Measurements from ENCODE around the gene LMX1A. TPM values are rescaled to one million over a fixed set of nuclear protein-coding genes. Genes with fewer than 3 reads are reported as not detected.

The LMX1A gene
- total and polyA plus RNA-seq, 9 of the 15 experiments (the other 6 are each of a cell fraction or from before 2014, with no cell fraction given): not detected

DNA sequence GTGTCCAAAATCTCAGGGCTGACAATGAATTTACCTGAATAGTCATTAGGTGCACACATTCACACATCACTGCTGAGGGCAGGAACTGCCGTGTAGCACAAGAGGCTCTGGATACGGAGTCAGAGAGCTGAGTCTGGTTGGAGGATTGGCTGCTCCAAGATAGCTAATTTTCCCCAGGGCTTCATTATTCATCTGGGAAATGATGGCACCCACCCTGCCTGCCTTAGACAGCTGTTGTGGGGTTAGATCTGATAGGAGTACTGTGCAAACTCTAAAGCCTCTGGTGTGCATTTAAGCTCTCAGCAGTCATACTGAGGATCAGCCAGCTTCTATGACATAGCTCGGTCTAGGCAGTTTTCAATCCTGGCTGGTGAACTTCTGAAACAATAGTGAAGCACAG lies 67.0 kb downstream of the LMX1A start (continued):
- TF ChIP-seq, protein P1, sequence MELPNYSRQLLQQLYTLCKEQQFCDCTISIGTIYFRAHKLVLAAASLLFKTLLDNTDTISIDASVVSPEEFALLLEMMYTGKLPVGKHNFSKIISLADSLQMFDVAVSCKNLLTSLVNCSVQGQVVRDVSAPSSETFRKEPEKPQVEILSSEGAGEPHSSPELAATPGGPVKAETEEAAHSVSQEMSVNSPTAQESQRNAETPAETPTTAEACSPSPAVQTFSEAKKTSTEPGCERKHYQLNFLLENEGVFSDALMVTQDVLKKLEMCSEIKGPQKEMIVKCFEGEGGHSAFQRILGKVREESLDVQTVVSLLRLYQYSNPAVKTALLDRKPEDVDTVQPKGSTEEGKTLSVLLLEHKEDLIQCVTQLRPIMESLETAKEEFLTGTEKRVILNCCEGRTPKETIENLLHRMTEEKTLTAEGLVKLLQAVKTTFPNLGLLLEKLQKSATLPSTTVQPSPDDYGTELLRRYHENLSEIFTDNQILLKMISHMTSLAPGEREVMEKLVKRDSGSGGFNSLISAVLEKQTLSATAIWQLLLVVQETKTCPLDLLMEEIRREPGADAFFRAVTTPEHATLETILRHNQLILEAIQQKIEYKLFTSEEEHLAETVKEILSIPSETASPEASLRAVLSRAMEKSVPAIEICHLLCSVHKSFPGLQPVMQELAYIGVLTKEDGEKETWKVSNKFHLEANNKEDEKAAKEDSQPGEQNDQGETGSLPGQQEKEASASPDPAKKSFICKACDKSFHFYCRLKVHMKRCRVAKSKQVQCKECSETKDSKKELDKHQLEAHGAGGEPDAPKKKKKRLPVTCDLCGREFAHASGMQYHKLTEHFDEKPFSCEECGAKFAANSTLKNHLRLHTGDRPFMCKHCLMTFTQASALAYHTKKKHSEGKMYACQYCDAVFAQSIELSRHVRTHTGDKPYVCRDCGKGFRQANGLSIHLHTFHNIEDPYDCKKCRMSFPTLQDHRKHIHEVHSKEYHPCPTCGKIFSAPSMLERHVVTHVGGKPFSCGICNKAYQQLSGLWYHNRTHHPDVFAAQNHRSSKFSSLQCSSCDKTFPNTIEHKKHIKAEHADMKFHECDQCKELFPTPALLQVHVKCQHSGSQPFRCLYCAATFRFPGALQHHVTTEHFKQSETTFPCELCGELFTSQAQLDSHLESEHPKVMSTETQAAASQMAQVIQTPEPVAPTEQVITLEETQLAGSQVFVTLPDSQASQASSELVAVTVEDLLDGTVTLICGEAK (IDR thresholded peaks at IDR 0.05): no peak
- TF ChIP-seq, protein P1 (CRISPR knock-in tag; IDR thresholded peaks at IDR 0.05): no peak
